A673 (cell line): ENCODE measurements around the gene ISG15. TPM values are rescaled to one million over a fixed set of nuclear protein-coding genes. Genes with fewer than 3 reads are reported as not detected.

Experiments
- BruUV-seq: library from RNA; stranded (reverse); fragments of 400-500 nt; replicated peaks from 2 replicates; lab custom pipeline; 2021; lab: Mats Ljungman, UMichigan
- CTCF ChIA-PET: fragments of 300-600 bp; sonication (Branson Sonifier 250); formaldehyde crosslinking; loops from one replicate; lab custom pipeline; 2022; ENCODE audit warnings: antibody characterized with exemption; lab: Charles Lee
- POLR2A ChIA-PET: fragments of 300-600 bp; sonication (Branson Sonifier 250); formaldehyde crosslinking; loops from one replicate; lab custom pipeline; 2022; ENCODE audit warnings: antibody characterized with exemption; ENCODE audit not compliant: low non-redundant PET; lab: Charles Lee
- DNase-seq: peaks from one replicate; pipeline ENCODE4 v3.0.0-alpha.2; 2015; ENCODE audit warnings: low spot score
- H3K27ac ChIP-seq: fragments of 200-600 bp; sonication (generic); 2 replicates; pipeline ENCODE4 v1.5.1; 2016; ENCODE audit warnings: mixed run types, low read depth, mild to moderate bottlenecking, mixed read lengths, antibody characterized with exemption, low read length; ENCODE audit not compliant: poor library complexity, severe bottlenecking
- H3K27me3 ChIP-seq: fragments of 200-600 bp; sonication (generic); replicated peaks from 2 replicates; pipeline ENCODE4 v1.6.1; 2017; ENCODE audit warnings: mixed run types, low read depth, mild to moderate bottlenecking, mixed read lengths, antibody characterized with exemption, low read length; ENCODE audit not compliant: insufficient read depth, poor library complexity
- H3K36me3 ChIP-seq: fragments of 200-600 bp; sonication (generic); 2 replicates; pipeline ENCODE4 v1.6.1; 2016; ENCODE audit warnings: mixed run types, mild to moderate bottlenecking, mixed read lengths, antibody characterized with exemption, low read length; ENCODE audit not compliant: insufficient read depth, poor library complexity, severe bottlenecking
- H3K4me1 ChIP-seq: fragments of 200-600 bp; sonication (generic); 2 replicates; pipeline ENCODE4 v1.6.1; 2017; ENCODE audit warnings: mixed run types, mild to moderate bottlenecking, mixed read lengths, antibody characterized with exemption, low read length; ENCODE audit not compliant: insufficient read depth, poor library complexity, severe bottlenecking
- H3K4me3 ChIP-seq: fragments of 200-600 bp; sonication (generic); 2 replicates; pipeline ENCODE4 v1.5.1; 2016; ENCODE audit warnings: low read depth, mixed run types, mild to moderate bottlenecking, mixed read lengths, low read length; ENCODE audit not compliant: poor library complexity, severe bottlenecking
- H3K9me3 ChIP-seq: fragments of 200-600 bp; sonication (generic); 2 replicates; pipeline ENCODE4 v1.6.1; 2016; ENCODE audit warnings: mixed run types, low read depth, mild to moderate bottlenecking, mixed read lengths, antibody characterized with exemption, low read length; ENCODE audit not compliant: poor library complexity, severe bottlenecking
- EZH2 ChIP-seq: fragments of 200-600 bp; sonication (generic); IDR thresholded peaks from 2 replicates; pipeline ENCODE4 v1.6.1; 2017; ENCODE audit warnings: borderline replicate concordance, low read depth, mild to moderate bottlenecking, mixed read lengths, antibody characterized with exemption, low read length; ENCODE audit not compliant: poor library complexity, severe bottlenecking
- intact Hi-C: fragments of 100-400 bp; cut with micrococcal nuclease; formaldehyde crosslinking; loops from one replicate; pipeline ENCODE4 v1.10.0; 2022; ENCODE audit not compliant: unreplicated experiment
- total RNA-seq: library from RNA; stranded (reverse); gene quantifications from 2 replicates; pipeline ENCODE4 v1.2.3, GENCODE V29; 2021
- TF ChIP-seq, protein P1 (sequence below): fragments of 300-800, 200-600 bp; sonication (generic); conservative IDR thresholded peaks from 2 replicates; pipeline ENCODE4 v1.5.1; 2017; ENCODE audit warnings: low read depth, mild to moderate bottlenecking, antibody characterized with exemption, low read length, moderate library complexity, mixed read lengths

The ISG15 gene
- total RNA-seq, 1 experiment from 2014 or later: 45.3 TPM

GRCh38 chr1:1019122-1019999, 6.1 kb downstream of the ISG15 start:
- no TSS peak for BruUV-seq
- no peak overlapping the region for H3K27ac ChIP-seq
- intact Hi-C loops: no loop called here

DNA sequence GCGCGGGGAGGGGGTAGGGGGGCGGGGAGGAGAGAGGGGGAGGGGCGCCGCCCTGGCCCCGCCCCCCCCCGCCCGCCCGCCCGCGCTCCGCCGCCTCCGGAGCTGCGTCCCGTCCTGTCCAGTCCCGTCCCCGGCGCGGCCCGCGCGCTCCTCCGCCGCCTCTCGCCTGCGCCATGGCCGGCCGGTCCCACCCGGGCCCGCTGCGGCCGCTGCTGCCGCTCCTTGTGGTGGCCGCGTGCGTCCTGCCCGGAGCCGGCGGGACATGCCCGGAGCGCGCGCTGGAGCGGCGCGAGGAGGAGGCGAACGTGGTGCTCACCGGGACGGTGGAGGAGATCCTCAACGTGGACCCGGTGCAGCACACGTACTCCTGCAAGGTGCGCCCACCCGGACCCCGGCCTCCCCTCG, 6.7 kb downstream of the ISG15 start, which contains the start of gene AGRN:
Gene AGRN (plus strand): TSS at position 121 of the 405 bp plus-strand sequence. CDS start 53 bp downstream, at position 174.
- H3K27ac ChIP-seq: peak within 1 kb of the TSS; percentile 76
- H3K4me1 ChIP-seq: peaks cover 44% of the 10 kb centered on the region
- H3K27me3 ChIP-seq: no peaks in the 10 kb centered on the region
- no peak for DNase-seq
- no peaks in the 10 kb centered on the region for H3K9me3 ChIP-seq
- TF ChIP-seq, protein P1, sequence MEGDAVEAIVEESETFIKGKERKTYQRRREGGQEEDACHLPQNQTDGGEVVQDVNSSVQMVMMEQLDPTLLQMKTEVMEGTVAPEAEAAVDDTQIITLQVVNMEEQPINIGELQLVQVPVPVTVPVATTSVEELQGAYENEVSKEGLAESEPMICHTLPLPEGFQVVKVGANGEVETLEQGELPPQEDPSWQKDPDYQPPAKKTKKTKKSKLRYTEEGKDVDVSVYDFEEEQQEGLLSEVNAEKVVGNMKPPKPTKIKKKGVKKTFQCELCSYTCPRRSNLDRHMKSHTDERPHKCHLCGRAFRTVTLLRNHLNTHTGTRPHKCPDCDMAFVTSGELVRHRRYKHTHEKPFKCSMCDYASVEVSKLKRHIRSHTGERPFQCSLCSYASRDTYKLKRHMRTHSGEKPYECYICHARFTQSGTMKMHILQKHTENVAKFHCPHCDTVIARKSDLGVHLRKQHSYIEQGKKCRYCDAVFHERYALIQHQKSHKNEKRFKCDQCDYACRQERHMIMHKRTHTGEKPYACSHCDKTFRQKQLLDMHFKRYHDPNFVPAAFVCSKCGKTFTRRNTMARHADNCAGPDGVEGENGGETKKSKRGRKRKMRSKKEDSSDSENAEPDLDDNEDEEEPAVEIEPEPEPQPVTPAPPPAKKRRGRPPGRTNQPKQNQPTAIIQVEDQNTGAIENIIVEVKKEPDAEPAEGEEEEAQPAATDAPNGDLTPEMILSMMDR: no peak
- TF ChIP-seq EZH2: no peak
- POLR2A ChIA-PET: no interaction called here
- intact Hi-C loops: loop anchor here (10.0 kb wide), 1 partner anchor 285 kb away; the partner anchor contains the start of genes ACAP3 and PUSL1
- H3K4me3 ChIP-seq: peak within 1 kb of the TSS; percentile 74
- no TSS peak for BruUV-seq
- CTCF ChIA-PET: interaction anchor here (0.6 to 1.1 kb wide), 3 partner anchors 13 to 49 kb away, joined by 3 to 7 read pairs (median 4); no protein-coding TSS in a partner anchor
- no peaks in the 10 kb centered on the region for H3K36me3 ChIP-seq

More at GRCh38 chr1:1019122-1019999, 6.1 kb downstream of the ISG15 start:
- DNase-seq: peak; percentile 88
- CTCF ChIA-PET: interaction anchor here (0.6 to 1.1 kb wide), 6 partner anchors 13 to 138 kb away, joined by 3 to 10 read pairs (median 3); no protein-coding TSS in a partner anchor
- TF ChIP-seq EZH2: no peak
- TF ChIP-seq, protein P1: peak; percentile 50
- Histone ChIP-seq H3K4me1 (peaks cover 44% of the 10 kb centered on the region), H3K9me3 (no peaks in the 10 kb centered on the region), H3K4me3 (peak overlapping the region; percentile 42), H3K27me3 (no peaks in the 10 kb centered on the region), H3K36me3 (no peaks in the 10 kb centered on the region)
- POLR2A ChIA-PET: no interaction called here

- no TSS peak for BruUV-seq
- intact Hi-C loops: loop anchor here (10.0 kb wide), 1 partner anchor 284 kb away; the partner anchor contains the start of genes ACAP3 and PUSL1
Observed at GRCh38 chr1:1020415-1021009, 7.2 kb downstream of the ISG15 start.

More at GRCh38 chr1:1020415-1021009, 7.2 kb downstream of the ISG15 start:
- ChIA-PET POLR2A (no interaction called here), CTCF (interaction anchor here (0.6 to 1.1 kb wide), 3 partner anchors 12 to 50 kb away, joined by 3 to 7 read pairs (median 4); no protein-coding TSS in a partner anchor)
- no peak for TF ChIP-seq EZH2
- TF ChIP-seq, protein P1: no peak
- Histone ChIP-seq H3K9me3 (no peaks in the 10 kb centered on the region), H3K27ac (peak overlapping the region; percentile 76), H3K27me3 (no peaks in the 10 kb centered on the region), H3K4me3 (peak overlapping the region; percentile 74), H3K4me1 (peaks cover 48% of the 10 kb centered on the region), H3K36me3 (no peaks in the 10 kb centered on the region)
- peak; percentile 67 for DNase-seq
